Gastroesophageal sphincter (tissue), 3 donors: ENCODE results near the gene UPP2.

Source experiments
- EP300 ChIP-seq: sonication (generic); formaldehyde crosslinking; IDR thresholded peaks from one replicate; pipeline ENCODE4 v1.6.1; 2017; ENCODE audit warnings: antibody characterized with exemption, mild to moderate bottlenecking
- POLR2AphosphoS5 ChIP-seq: sonication (generic); formaldehyde crosslinking; IDR thresholded peaks from one replicate; pipeline ENCODE4 v1.6.1; 2017; ENCODE audit warnings: antibody characterized with exemption
- TF ChIP-seq, protein P1 (sequence below), 4 experiments: fragments of 200-600 bp in 2 of 4; fragments of 450-650 bp in 2 of 4; sonication (generic) in 1 of 4; IDR thresholded peaks; one replicate each; pipeline ENCODE4 v1.5.1; 2017 to 2019; ENCODE audit warnings: antibody characterized with exemption in 4 of 4, mild to moderate bottlenecking in 2 of 4, moderate library complexity in 2 of 4

GRCh38 chr2:158102446-158102845, 770 bp downstream of the UPP2 start:
- TF ChIP-seq EP300 (no peak), POLR2AphosphoS5 (no peak)
- TF ChIP-seq, protein P1, sequence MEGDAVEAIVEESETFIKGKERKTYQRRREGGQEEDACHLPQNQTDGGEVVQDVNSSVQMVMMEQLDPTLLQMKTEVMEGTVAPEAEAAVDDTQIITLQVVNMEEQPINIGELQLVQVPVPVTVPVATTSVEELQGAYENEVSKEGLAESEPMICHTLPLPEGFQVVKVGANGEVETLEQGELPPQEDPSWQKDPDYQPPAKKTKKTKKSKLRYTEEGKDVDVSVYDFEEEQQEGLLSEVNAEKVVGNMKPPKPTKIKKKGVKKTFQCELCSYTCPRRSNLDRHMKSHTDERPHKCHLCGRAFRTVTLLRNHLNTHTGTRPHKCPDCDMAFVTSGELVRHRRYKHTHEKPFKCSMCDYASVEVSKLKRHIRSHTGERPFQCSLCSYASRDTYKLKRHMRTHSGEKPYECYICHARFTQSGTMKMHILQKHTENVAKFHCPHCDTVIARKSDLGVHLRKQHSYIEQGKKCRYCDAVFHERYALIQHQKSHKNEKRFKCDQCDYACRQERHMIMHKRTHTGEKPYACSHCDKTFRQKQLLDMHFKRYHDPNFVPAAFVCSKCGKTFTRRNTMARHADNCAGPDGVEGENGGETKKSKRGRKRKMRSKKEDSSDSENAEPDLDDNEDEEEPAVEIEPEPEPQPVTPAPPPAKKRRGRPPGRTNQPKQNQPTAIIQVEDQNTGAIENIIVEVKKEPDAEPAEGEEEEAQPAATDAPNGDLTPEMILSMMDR (IDR thresholded peaks at IDR 0.05), result no peak
